Muscle of leg (tissue), 16 donors: ENCODE results near the gene HOXB7. TPM values are rescaled to one million over a fixed set of nuclear protein-coding genes. Genes with fewer than 3 reads are reported as not detected.

Experiments used
- DNase-seq: peaks from one replicate; pipeline ENCODE4 v3.0.0; 2013
- H3K27ac ChIP-seq: one replicate; pipeline ENCODE4 v1.5.1; 2013; ENCODE audit warnings: mild to moderate bottlenecking, low read length, control low read depth
- H3K27me3 ChIP-seq: one replicate; pipeline ENCODE4 v1.6.1; 2013; ENCODE audit warnings: low read length; ENCODE audit not compliant: control insufficient read depth, insufficient read depth
- H3K36me3 ChIP-seq: one replicate; pipeline ENCODE4 v1.6.1; 2013; ENCODE audit warnings: low read length; ENCODE audit not compliant: control insufficient read depth, insufficient read depth
- H3K4me1 ChIP-seq: one replicate; pipeline ENCODE4 v1.6.1; 2013; ENCODE audit warnings: low read length; ENCODE audit not compliant: control insufficient read depth, insufficient read depth
- H3K4me3 ChIP-seq: one replicate; pipeline ENCODE4 v1.5.1; 2013; ENCODE audit warnings: low read length, control low read depth
- H3K9me3 ChIP-seq: replicated peaks from 2 replicates; pipeline ENCODE4 v1.6.1; 2013; ENCODE audit warnings: low read depth, low read length; ENCODE audit not compliant: control insufficient read depth
- WGBS: methylation state at CpG from one replicate; pipeline ENCODE4 v1.1.5; 2013; ENCODE audit warnings: missing lambda C conversion rate; ENCODE audit not compliant: insufficient coverage; 5-methylcytosine and 5-hydroxymethylcytosine counted together
- long read RNA-seq, 11 donors: transcript quantifications; one replicate each; lab custom pipeline, GENCODE V29; 2026
- polyA plus RNA-seq, 8 donors: library from polyadenylated mRNA; unstranded; fragments of 120-200 nt; gene quantifications; one replicate each; pipeline versions ENCODE4 v1.2.1 to v1.2.3, GENCODE V29; 2013; ENCODE audit warnings: inconsistent platforms in 1 of 8, low replicate concordance in 1 of 8; ENCODE audit not compliant: insufficient read length in 8 of 8, insufficient read depth in 1 of 8
- total RNA-seq: library from RNA; stranded (reverse); fragments of 120-200 nt; gene quantifications from one replicate; pipeline ENCODE4 v1.2.4, GENCODE V29; 2013

The HOXB7 gene
- total RNA-seq (2.3 TPM), polyA plus RNA-seq (1 to 10 TPM; 3.5 to 4.7 (median 3.8) TPM)
- long read RNA-seq, donor 1, partial matches to known transcripts = 0 of 3 reads
- long read RNA-seq, donor 1, other reads (novel, unspliced or antisense) = 0 of 3 reads
- long read RNA-seq, donor 2 = 0 reads
- long read RNA-seq, donor 3, transcript HOXB7-201 (2 exons, 1,371 nt) = major isoform, 5 of 5 reads
- long read RNA-seq, donor 3, partial matches to known transcripts = 0 of 5 reads
- long read RNA-seq, donor 3, other reads (novel, unspliced or antisense) = 0 of 5 reads
- long read RNA-seq, donor 4, partial matches to known transcripts = 0 of 2 reads
- long read RNA-seq, donor 4, other reads (novel, unspliced or antisense) = 0 of 2 reads
- long read RNA-seq, donor 5, transcript HOXB7-201 (2 exons, 1,371 nt) = major isoform, 7 of 7 reads
- long read RNA-seq, donor 5, partial matches to known transcripts = 0 of 7 reads
- long read RNA-seq, donor 5, other reads (novel, unspliced or antisense) = 0 of 7 reads
- long read RNA-seq, donor 6, transcript HOXB7-201 (2 exons, 1,371 nt) = major isoform, 7 of 7 reads
- long read RNA-seq, donor 6, partial matches to known transcripts = 0 of 7 reads
- long read RNA-seq, donor 6, other reads (novel, unspliced or antisense) = 0 of 7 reads
- long read RNA-seq, donor 7, partial matches to known transcripts = 0 of 2 reads
- long read RNA-seq, donor 7, other reads (novel, unspliced or antisense) = 0 of 2 reads
- long read RNA-seq, donor 8, transcript HOXB7-201 (2 exons, 1,371 nt) = major isoform, 5 of 5 reads
- long read RNA-seq, donor 8, partial matches to known transcripts = 0 of 5 reads
- long read RNA-seq, donor 8, other reads (novel, unspliced or antisense) = 0 of 5 reads
- long read RNA-seq, donor 9, transcript HOXB7-201 (2 exons, 1,371 nt) = major isoform, 7 of 7 reads
- long read RNA-seq, donor 9, partial matches to known transcripts = 0 of 7 reads
- long read RNA-seq, donor 9, other reads (novel, unspliced or antisense) = 0 of 7 reads
- long read RNA-seq, donor 10, partial matches to known transcripts = 0 of 1 reads
- long read RNA-seq, donor 10, other reads (novel, unspliced or antisense) = 0 of 1 reads
- long read RNA-seq, donor 11, partial matches to known transcripts = 0 of 1 reads
- long read RNA-seq, donor 11, other reads (novel, unspliced or antisense) = 0 of 1 reads

DNA sequence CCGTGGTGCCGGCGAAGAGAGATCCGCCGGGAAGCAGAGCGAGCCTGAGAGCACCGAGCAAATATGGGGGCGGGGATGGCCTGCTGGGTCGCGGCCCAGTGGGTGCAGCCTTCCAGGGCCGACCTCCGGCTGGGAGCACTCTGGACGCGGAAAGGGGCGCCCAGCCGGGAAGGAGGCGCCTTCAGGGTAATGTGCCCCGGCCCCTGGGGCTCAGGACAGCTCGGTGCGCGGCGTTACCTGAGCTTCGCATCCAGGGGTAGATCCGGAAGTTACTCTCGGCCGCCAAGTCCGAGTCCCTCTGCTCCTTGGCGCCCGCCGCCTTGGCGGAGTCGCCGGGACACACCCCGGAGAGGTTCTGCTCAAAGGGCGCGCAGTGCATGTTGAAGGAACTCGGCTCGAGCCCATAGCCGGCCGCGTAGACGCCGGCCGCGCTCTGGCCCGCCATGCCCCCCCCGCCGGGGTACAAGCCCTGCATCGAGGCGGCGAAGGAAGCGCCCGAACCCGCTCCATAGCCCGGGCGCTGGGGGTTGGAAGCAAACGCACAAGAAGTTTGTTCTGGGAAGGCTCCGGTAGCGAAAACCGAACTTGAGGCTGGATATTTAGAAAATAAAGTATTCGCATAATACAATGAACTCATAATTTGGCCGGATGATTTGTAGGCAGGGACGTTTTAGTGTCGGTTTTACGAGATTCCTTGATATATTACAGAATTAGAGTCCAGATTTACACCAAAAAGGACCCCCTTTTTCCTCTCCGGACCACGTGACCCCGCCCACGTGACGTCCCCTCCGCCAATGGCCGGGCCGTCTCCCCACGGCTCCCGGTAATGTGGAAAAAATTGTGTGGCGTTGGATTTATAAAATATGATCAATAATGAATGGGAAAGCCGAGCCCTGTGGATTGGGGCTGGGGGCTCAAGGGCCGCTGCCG lies at the start of gene HOXB7:
TSS of gene HOXB7 (minus strand) at position 736 of the 930 bp plus-strand sequence. CDS start at position 637, 99 bp downstream.
- H3K27ac ChIP-seq = peak within 1 kb of the TSS; percentile 69
- H3K4me1 ChIP-seq = peaks cover 31% of the 10 kb centered on the region
- peak within 1 kb of the TSS; percentile 63 for H3K4me3 ChIP-seq
- under 1% methylated on average over 61 of the region's 79 CpGs for WGBS
- no peaks in the 10 kb centered on the region for H3K36me3 ChIP-seq
- peaks cover 100% of the 10 kb centered on the region for H3K27me3 ChIP-seq
- DNase-seq = peak; percentile 55
- H3K9me3 ChIP-seq = no peaks in the 10 kb centered on the region

DNA sequence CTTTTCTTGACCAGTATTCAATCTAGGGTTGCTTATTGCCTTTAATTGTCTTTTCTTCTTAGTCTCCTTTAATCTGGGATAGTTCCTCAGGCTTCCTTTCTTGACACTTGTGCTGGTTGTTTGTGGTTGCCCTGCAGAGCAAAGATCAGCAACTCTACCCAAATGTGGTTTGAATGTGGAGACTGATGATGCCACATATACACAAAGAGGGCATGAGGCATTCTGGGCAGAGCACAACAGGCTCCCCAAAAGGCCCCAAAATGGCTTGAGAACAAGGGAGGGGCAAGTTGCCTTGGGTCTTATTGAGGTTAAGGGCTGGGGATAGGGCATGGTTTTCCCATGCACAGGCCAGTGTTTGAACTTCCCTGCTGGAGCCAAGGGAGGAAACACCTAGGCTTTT lies 45.1 kb upstream of the HOXB7 start:
- no peaks in the 10 kb centered on the region for H3K4me1 ChIP-seq
- H3K9me3 ChIP-seq = no peaks in the 10 kb centered on the region
- peaks cover 19% of the 10 kb centered on the region for H3K27me3 ChIP-seq
- no peak overlapping the region for H3K4me3 ChIP-seq
- H3K36me3 ChIP-seq = no peaks in the 10 kb centered on the region
- no peak overlapping the region for H3K27ac ChIP-seq
- DNase-seq = no peak

DNA sequence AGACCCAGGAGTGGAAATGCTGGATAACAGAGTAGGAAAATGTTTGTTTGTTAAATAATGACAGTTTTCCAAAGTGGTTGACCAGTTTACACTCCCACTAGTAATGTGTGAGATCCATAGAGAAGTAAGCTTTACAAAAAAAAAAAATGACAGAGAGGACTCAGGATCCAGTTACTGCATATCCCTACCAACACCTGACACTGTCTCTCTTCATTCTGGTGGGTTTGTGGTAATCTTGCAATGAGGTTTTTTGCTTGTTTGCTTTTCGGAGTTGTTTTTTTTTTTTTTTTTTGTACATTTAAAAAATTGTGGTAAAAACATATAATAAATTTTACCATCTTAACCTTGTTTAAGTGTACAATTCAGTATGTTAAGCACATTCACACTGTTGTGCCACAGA lies 38.9 kb upstream of the HOXB7 start:
- no CpG with 5 or more reads among the region's 1 CpG for WGBS
- peaks cover 56% of the 10 kb centered on the region for H3K27me3 ChIP-seq

DNA sequence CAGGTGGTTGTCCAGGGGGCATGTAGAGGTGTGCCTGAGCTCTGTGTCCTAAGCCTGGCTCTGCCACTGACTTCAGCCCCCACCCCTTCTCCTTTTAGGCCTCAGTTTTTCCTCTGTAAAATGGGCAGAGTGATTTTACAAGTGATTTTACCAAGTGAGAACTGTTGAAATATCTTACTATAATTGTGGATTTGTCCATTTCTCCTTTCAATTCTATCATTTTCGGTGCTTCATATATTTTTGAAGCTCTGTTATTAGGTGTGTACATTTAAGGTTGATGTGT lies 37.1 kb upstream of the HOXB7 start:
- no CpG with 5 or more reads among the region's 1 CpG for WGBS
- no peaks in the 10 kb centered on the region for H3K36me3 ChIP-seq
- no peak overlapping the region for H3K27ac ChIP-seq
- peaks cover 71% of the 10 kb centered on the region for H3K27me3 ChIP-seq
- no peak overlapping the region for H3K4me3 ChIP-seq
- H3K4me1 ChIP-seq = peaks cover 8% of the 10 kb centered on the region
- no peaks in the 10 kb centered on the region for H3K9me3 ChIP-seq
- DNase-seq = no peak

More for the DNA sequence above, 38.9 kb upstream of the HOXB7 start:
- peaks cover 8% of the 10 kb centered on the region for H3K4me1 ChIP-seq
- H3K36me3 ChIP-seq = no peaks in the 10 kb centered on the region
- H3K9me3 ChIP-seq = no peaks in the 10 kb centered on the region
- DNase-seq = no peak
- H3K4me3 ChIP-seq = no peak overlapping the region
- no peak overlapping the region for H3K27ac ChIP-seq

DNA sequence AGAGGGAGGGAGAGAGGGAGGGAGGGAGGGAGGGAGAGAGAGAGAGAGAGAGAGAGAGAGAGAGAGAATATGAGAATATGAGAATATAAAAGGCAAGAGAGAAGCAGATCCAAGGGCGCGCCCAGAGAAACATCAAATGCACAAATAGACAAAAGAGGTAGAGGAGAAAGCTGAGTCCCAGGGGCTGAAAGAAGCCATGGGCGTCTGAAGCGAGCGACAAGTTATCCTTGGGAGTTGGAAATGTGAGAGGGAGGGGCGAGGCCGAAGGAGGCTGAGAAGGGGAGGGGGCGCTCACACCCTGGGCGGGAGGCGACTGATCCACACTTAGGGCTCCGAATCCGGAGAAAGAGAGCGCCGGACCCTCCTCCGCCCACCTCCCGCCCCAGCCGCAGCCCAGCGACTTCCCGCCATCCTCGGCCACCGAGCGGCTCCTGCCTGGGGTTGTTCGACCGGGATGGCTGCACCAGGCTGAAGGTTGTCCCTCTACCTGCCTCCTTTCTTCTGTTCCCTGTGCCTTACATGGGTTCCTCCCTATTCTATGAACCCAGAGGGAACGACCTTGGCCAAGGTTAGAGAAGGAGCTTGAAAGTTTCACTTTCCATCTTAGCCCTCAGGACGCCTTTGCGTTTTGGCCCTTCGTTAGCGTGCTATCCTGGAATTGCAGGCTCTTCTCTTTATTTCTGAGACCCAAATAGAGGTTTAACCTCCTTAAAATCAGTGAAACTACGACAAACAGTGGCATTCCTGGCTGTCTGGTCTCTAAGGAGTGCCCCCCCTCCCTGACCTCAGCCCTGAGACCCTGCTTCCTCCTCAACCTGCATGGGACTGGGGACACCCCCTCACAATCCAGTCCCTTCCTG lies 36.5 kb upstream of the HOXB7 start:
- under 1% methylated on average over 20 of the region's 30 CpGs for WGBS
- H3K27me3 ChIP-seq = peaks cover 76% of the 10 kb centered on the region

DNA sequence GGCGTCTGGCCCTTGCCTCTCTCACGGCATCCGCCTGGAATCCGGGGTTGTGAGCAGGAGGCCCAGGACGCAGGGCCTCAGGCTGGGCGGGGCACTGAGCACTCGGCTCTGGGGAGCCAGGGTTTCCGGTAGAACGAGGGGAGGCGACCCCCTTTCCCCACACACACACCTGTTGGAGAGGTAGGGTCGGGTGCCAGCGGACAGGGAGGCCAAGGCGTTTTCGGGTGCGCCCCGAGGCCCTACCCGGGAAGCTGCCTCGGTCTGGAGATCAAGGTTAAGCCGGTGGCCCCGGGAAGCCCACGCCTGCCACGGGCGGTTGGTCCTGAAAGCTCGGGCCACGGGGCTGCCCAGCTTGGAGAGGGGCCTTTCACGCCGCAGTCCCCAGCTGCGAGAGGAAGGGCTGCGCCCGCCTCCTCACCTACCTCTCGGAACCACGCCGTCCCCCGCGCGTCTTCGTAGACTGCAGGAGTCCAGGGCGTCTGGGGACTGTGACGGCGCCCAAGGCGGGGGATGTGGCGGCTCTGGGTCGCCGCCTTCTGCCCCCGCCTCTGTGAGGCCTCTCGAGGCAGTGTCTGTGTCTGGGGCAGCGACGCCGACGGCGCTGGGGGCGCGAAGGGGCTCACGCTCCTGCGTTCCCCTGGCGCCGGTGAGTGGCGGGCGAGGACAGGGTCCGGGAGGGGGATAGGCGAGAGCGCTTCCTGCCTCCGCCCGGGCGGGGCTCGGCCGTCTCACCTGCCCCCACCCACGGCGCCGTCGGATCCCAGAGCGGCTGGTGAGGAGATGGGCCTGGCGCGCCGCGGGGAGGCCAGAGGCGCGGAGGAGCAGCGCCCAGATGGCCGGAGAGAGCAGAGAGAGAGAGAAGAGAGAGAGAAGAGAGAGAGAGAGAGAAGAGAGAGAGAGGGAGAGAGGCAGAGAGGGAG lies 35.6 kb upstream of the HOXB7 start:
- 1% methylated on average over 61 of the region's 80 CpGs for WGBS
- no peak for DNase-seq
- no peak overlapping the region for H3K4me3 ChIP-seq

More for the DNA sequence above, 36.5 kb upstream of the HOXB7 start:
- no peak for DNase-seq
- H3K36me3 ChIP-seq = no peaks in the 10 kb centered on the region
- H3K9me3 ChIP-seq = no peaks in the 10 kb centered on the region
- peak overlapping the region; percentile 17 for H3K4me3 ChIP-seq
- peaks cover 8% of the 10 kb centered on the region for H3K4me1 ChIP-seq
- H3K27ac ChIP-seq = no peak overlapping the region

DNA sequence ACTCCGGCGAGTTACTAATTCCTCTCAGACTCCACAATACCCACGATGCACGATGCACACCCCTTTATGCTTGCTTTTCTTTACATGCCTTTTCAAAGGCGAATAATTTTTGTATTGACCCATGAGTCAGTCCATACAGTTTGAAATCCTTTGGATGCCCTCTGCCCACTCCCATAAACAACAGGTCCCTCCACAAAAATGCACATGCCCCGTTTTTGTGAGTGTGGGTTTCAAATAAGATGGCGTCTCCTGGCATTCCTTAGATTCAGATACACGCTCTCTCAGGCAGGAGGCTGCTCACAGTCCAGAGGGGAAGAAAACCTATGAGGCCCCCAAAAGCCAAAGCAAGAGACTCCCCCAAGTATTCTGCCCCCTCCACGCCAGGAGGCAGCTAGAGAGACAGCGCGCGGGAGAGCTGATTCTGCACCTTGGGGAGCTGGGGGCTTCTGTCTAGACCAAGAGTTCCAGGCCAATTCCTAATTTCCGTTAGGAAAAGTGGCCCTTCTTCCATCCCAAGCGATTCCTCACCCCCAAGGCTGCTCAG lies 34.9 kb upstream of the HOXB7 start:
- peaks cover 85% of the 10 kb centered on the region for H3K27me3 ChIP-seq
- H3K36me3 ChIP-seq = no peaks in the 10 kb centered on the region
- H3K4me3 ChIP-seq = no peak overlapping the region
- H3K4me1 ChIP-seq = peaks cover 8% of the 10 kb centered on the region
- DNase-seq = no peak
- 7% methylated on average over 7 of the region's 14 CpGs for WGBS
- no peaks in the 10 kb centered on the region for H3K9me3 ChIP-seq
- H3K27ac ChIP-seq = no peak overlapping the region

More for the DNA sequence above, 35.6 kb upstream of the HOXB7 start:
- H3K4me1 ChIP-seq = peaks cover 8% of the 10 kb centered on the region
- H3K27ac ChIP-seq = no peak overlapping the region
- peaks cover 81% of the 10 kb centered on the region for H3K27me3 ChIP-seq
- no peaks in the 10 kb centered on the region for H3K36me3 ChIP-seq
- H3K9me3 ChIP-seq = no peaks in the 10 kb centered on the region

DNA sequence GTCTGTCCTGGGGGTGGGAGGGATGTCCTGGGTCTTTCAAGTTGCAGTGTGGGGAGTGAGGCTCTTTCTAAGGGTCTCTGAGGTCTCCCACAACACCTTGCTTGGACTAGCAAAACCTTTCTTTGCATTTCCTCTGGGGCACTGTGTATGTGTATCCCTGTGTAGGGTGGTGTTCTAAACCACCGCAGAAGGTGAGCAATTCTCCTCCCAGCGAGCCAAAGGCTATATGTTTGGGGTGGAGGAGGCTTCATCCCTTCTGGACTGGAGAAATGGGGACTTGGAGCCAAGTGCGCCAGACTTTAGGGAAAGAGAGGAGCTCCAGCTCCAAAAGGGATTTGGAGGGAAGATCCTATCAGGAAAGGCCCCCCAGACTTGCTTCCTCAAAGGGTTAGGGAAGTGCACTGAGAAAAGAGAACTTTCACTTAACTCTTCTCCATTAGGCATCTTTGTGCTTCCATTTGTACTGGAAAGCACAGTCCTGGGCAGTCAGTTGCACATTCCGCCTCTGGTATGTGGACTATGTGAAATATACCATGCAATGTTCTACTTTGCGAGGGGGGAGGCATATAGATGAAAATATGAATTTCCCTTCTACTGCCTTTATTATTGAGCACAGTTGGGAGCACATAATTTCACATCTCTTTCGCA lies 34.2 kb upstream of the HOXB7 start:
- no peak overlapping the region for H3K27ac ChIP-seq
- H3K27me3 ChIP-seq = peaks cover 89% of the 10 kb centered on the region
- H3K4me3 ChIP-seq = no peak overlapping the region
- H3K36me3 ChIP-seq = no peaks in the 10 kb centered on the region
- no peaks in the 10 kb centered on the region for H3K9me3 ChIP-seq
- 33% methylated on average over 4 of the region's 6 CpGs for WGBS
- peaks cover 8% of the 10 kb centered on the region for H3K4me1 ChIP-seq
- DNase-seq = no peak
